Progenitor cell of endocrine pancreas (in vitro differentiated cells): Measurements from ENCODE around the gene UBA7. TPM values are rescaled to one million over a fixed set of nuclear protein-coding genes. Genes with fewer than 3 reads are reported as not detected.
"Not testable (repeated sequence)": the region's sequence is repeated elsewhere in the genome, so short reads cannot be mapped to it uniquely, and the experiment has no call there.

Experiments
- DNase-seq: peaks from one replicate; pipeline ENCODE4 v3.0.0; 2021; ENCODE audit warnings: low spot score; ENCODE audit not compliant: unreplicated experiment
- H3K27ac Mint-ChIP-seq: 2 replicates; pipeline ENCODE4 v1.8.0; 2021; ENCODE audit warnings: mild to moderate bottlenecking, moderate library complexity, mixed read lengths
- H3K27me3 Mint-ChIP-seq: 2 replicates; pipeline ENCODE4 v1.8.0; 2021; ENCODE audit warnings: mixed read lengths
- H3K36me3 Mint-ChIP-seq: 2 replicates; pipeline ENCODE4 v1.8.0; 2022; ENCODE audit warnings: mixed read lengths; ENCODE audit not compliant: insufficient read depth
- H3K4me1 Mint-ChIP-seq: 2 replicates; pipeline ENCODE4 v1.8.0; 2021; ENCODE audit warnings: low read depth, mixed read lengths
- H3K4me3 Mint-ChIP-seq: 2 replicates; pipeline ENCODE4 v1.8.0; 2021; ENCODE audit warnings: low read depth, mild to moderate bottlenecking, moderate library complexity, mixed read lengths
- H3K9me3 Mint-ChIP-seq: 2 replicates; pipeline ENCODE4 v1.8.0; 2021; ENCODE audit warnings: low read depth, mixed read lengths
- CTCF ChIP-seq: fragments of 200-600 bp; sonication (generic); IDR thresholded peaks from one replicate; pipeline ENCODE4 v1.5.0; 2021; ENCODE audit warnings: antibody characterized with exemption, mild to moderate bottlenecking; ENCODE audit not compliant: unreplicated experiment
- total RNA-seq: library from RNA; stranded (reverse); gene quantifications from 2 replicates; pipeline ENCODE4 v1.2.1, GENCODE V29; 2021

Gene UBA7
- total RNA-seq, 1 donor from 2014 or later: 1.2 TPM

- Mint-ChIP-seq H3K9me3 (no peaks in the 10 kb centered on the region), H3K27me3 (no peaks in the 10 kb centered on the region), H3K4me3 (no peak overlapping the region), H3K36me3 (peaks cover 7% of the 10 kb centered on the region), H3K4me1 (peaks cover 2% of the 10 kb centered on the region), H3K27ac (no peak overlapping the region)
- DNase-seq: no peak
- TF ChIP-seq CTCF: no peak
Measured at GRCh38 chr3:49779358-49780079, 34.2 kb downstream of the UBA7 start.

GRCh38 chr3:49776101-49776500, 37.7 kb downstream of the UBA7 start:
- not testable (repeated sequence) for H3K9me3 Mint-ChIP-seq, H3K4me1 Mint-ChIP-seq, H3K4me3 Mint-ChIP-seq, DNase-seq, H3K36me3 Mint-ChIP-seq, H3K27me3 Mint-ChIP-seq, H3K27ac Mint-ChIP-seq

- H3K27ac Mint-ChIP-seq: no peak overlapping the region
- H3K4me1 Mint-ChIP-seq: no peaks in the 10 kb centered on the region
- no peak overlapping the region for H3K4me3 Mint-ChIP-seq
Measured at GRCh38 chr3:49775538-49775937, 38.2 kb downstream of the UBA7 start.

GRCh38 chr3:49772703-49773102, 41.0 kb downstream of the UBA7 start:
- Mint-ChIP-seq H3K36me3 (peaks cover 4% of the 10 kb centered on the region), H3K4me3 (no peak overlapping the region), H3K9me3 (no peaks in the 10 kb centered on the region), H3K4me1 (no peaks in the 10 kb centered on the region), H3K27me3 (no peaks in the 10 kb centered on the region), H3K27ac (no peak overlapping the region)
- DNase-seq: no peak
- no peak for TF ChIP-seq CTCF

More at GRCh38 chr3:49775538-49775937, 38.2 kb downstream of the UBA7 start:
- no peaks in the 10 kb centered on the region for H3K9me3 Mint-ChIP-seq
- no peak for DNase-seq
- peaks cover 6% of the 10 kb centered on the region for H3K36me3 Mint-ChIP-seq
- TF ChIP-seq CTCF: no peak
- H3K27me3 Mint-ChIP-seq: no peaks in the 10 kb centered on the region

- no peak for DNase-seq
- no peaks in the 10 kb centered on the region for H3K9me3 Mint-ChIP-seq
- no peak overlapping the region for H3K27ac Mint-ChIP-seq
- H3K4me1 Mint-ChIP-seq: no peaks in the 10 kb centered on the region
- TF ChIP-seq CTCF: no peak
- no peak overlapping the region for H3K4me3 Mint-ChIP-seq
- no peaks in the 10 kb centered on the region for H3K27me3 Mint-ChIP-seq
- peaks cover 2% of the 10 kb centered on the region for H3K36me3 Mint-ChIP-seq
Measured at GRCh38 chr3:49771340-49771938, 42.3 kb downstream of the UBA7 start.

- Mint-ChIP-seq H3K27ac (no peak overlapping the region), H3K27me3 (no peaks in the 10 kb centered on the region), H3K4me1 (no peaks in the 10 kb centered on the region), H3K36me3 (peaks cover 4% of the 10 kb centered on the region), H3K9me3 (no peaks in the 10 kb centered on the region), H3K4me3 (no peak overlapping the region)
- DNase-seq: no peak
- no peak for TF ChIP-seq CTCF
Measured at GRCh38 chr3:49769926-49770325, 43.8 kb downstream of the UBA7 start.
